NCI-H1417 (cell line): ENCODE data around the gene TMEM37.
"Not testable (repeated sequence)": the region's sequence is repeated elsewhere in the genome, so short reads cannot be mapped to it uniquely, and the experiment has no call there.

Experiments used
- DNase-seq, 3 experiments: peaks; one replicate each; lab custom pipeline; 2025; lab: John Stamatoyannopoulos, UW

TMEM37 gene, protein sequence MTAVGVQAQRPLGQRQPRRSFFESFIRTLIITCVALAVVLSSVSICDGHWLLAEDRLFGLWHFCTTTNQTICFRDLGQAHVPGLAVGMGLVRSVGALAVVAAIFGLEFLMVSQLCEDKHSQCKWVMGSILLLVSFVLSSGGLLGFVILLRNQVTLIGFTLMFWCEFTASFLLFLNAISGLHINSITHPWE

DNA sequence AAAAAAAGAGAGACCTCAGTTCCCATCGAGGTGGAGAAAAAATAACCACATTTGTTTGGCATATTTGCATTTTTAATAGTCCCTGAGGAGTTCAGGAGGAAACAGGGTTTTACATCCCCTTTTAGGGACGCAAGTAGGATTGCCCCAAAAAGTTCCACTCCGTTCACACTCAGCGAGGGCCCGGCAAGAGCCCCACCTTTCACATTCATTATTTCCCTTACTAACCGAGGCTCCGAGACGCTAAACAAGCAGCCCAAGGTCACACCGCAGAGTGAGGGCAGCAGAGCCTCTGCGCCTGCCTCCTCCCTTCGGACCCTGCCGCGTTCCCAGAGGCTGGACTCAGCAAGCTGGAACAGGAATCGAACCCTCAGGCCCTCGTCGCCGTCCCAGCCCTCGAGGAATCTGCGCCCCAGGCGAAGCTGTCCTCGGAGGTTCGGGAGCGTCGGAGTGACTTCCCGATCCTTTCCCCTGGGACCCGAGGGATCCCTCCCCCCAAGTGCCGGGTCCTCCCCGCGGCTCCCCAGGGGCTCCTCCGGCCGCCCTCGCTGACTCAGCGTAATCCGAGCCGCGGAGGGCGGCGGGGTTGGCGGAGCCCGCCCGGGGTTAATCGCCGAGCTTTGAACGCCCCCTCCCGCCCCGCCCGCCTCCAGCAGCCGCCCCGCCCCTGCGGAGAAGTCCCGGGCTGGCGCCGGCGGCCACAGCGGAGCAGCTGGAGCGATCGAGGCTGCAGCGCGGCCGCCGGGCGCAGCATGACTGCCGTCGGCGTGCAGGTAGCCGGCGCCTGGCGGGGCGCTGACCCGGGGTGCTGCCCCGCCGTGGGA lies at the start of gene TMEM37:
TMEM37 (plus strand) TSS at position 700 of the 821 bp plus-strand sequence; CDS start at position 750, 50 bp downstream.
- peak; percentile 61 to 74 (median 70) for DNase-seq

DNA sequence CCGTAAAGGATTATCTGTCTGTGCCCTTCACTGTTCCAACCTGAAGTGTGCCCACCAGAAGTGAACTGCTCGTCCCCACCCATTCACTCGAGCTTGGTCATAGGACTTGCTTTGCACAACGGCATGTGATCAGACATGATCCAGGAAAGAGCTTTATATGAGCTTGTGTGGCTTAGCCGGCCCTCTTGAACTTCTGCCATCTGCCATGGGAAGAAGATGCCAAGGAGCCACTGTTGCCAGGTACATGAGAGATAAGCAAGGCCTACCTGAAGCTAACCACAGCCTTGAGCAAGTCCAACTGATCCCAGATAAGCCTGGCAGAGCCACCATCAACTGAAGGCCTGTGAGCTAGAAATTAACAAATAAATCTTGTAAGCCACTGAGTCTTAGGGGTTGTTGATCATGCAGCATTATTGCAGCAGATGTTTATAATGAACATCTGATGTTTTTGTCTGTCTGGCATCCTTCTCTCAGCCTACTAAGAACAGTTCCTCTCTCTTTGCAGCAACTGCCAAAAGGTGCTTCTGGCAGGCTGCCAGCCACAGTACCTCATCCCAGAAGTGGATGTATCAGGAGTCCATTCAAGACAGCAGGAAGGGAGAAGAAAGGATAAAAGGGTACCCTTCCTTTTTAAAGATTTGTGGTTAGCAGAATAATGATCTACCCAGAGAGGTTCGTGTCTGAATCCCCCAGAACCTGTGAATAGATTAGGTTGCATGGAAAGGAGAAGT lies 48.1 kb upstream of the TMEM37 start:
- peak in 1 of 3 experiments; percentile 6 for DNase-seq

DNA sequence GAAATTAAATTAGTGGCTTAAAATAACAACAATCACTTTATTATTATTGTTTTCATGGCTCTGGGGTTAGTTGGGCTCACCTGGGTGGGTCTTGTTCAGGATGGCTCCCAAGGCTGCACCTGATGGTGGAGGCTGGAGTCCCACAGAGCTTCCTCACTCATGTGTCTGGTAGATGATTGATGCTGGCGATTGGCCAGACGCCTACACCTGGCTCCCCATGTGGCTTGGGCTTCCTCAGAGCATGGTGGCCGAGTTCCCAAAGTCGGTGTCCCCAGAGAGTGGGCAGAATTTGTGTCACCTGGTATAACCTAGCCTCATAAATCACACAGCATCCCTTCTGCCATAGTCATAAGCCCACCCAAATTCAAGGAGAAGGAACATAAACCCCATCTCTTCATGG lies 46.7 kb upstream of the TMEM37 start:
- DNase-seq = no peak

DNA sequence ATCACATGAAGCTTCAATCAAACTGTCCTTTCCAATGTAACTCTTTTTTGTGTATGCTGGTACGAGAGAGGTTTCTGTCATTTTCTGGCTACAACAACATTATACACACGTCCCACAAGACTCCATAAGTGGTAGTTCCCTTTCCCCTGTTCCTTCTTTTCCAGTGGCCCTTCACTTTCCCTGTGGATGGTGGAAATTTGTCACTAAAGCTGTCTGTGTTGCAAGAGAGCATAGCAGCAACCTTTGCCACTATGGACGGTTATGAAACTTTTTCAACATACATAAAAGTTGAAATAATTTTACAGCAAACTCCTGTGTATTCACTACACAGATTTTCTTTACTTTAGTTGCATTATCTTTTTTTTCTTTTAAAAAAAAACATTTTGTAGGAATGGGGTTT lies 46.2 kb upstream of the TMEM37 start:
- no peak for DNase-seq

DNA sequence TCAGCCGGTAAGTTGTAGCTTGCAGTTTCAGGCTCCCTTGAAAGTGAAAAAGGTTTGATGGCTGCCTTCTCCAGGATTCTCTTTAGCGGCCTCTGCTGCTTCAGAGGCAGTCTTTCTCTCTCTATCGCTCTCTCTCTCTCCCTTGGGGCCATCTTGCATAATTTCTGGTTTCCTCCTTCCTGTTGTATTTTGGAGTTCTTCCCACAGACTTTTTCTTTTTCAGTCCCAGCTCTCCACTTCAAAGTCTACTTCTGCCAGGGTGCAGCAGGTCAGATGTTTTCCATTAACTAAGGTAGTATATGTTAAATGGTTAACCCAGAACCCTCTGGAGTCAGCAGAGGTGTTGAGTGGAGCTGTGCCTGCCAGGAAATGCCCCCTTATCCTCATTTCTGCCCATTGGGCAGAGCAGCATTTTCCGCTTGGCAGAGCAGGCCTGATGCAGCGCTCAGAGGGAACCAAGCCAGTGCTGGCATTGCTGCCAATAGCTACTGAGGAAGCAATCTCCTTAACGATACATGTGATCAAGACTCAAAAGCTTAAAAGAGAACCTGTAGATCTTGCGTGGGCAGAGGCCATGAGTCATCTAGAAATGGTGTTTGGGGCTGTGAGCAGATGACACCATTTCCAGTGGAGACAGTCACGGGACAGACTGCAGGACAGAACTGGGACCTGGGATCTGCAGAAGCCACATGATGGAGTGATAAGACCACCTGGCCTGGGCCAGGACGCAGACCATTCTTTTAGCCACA lies 44.1 kb upstream of the TMEM37 start:
- no peak for DNase-seq

DNA sequence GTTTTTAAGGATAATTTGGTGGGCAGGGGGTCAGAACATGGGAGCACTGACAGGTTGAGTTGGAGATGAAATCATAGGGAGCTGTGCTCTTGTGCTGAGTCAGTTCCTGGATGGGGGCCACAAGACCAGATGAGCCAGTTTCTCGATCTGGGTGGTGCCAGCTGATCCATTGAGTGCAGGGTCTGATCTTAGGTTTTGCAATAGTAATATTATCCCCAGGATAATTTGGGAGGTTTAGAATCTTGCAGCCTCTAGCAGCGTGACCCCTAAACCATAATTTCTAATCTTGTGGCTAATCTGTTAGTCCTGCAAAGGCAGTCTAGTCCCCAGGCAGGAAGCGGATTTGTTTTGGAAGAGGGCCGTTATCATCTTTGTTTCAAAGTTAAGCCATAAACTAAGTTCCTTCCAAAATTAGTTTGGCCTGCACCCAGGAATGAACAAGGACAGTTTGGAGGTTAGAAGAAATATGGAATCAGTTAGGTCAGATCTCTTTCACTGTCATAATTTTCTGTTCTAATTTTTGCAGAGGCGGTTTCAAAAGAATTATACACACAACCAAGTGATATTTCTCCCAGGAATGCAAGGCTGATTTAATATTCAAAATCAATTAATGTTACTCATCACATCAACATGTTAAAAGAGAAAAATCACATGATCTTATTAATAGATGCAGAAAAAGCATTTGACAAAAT lies 41.9 kb upstream of the TMEM37 start:
- no peak for DNase-seq

DNA sequence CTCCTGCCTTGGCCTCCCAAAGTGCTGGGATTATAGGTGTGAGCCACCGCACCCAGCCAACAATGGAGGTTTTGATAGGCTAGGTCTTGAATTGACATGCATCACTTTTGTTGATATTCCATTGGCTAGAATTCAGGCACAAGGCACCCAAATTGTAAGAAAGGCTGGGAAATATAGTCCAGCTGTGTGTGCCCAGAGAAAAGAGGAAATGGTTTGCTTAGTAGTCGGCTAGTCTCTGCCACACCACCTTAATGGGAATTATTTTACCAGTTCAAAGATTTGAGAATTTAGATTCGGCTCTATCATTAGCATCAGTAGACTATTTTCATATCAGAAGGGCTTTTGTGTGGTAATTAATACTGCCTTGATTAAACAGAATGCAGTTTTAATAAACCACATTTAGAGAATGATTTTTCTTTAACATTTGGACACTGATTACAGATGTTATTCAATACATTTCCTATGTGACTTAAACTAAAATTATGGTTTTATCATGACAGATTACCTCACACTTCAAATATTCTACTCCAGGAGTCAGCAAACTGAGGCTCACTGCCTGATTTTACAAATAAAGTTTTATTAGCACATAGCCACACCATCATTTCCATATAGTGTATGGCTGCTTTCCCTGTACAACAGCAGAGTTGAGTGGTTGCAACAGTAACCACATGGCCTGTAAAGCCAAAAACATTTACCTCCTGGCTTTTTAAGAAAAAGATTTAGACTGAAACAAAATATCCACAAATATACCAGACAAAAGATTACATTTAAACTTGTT lies 37.5 kb upstream of the TMEM37 start:
- DNase-seq = no peak

DNA sequence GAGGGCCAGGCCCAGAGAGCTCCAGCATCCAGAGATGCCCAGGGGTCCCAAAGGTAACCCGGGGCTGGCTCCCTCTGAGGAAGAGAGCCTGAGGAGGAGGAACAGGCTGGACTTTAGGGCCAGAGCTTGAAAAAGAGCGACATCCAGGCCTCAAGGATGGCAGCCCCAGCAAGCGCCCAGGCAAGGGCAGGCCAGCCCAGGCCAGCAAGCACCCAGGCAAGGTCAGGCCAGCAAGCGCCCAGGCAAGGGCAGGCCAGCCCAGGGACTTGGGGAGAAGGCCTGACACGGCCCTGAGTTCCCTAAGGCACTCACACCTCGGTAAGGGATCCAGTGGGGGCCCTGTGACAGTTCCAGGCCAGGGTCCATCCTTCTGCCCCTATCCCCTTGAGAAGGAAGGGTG lies 34.5 kb upstream of the TMEM37 start:
- no peak for DNase-seq

DNA sequence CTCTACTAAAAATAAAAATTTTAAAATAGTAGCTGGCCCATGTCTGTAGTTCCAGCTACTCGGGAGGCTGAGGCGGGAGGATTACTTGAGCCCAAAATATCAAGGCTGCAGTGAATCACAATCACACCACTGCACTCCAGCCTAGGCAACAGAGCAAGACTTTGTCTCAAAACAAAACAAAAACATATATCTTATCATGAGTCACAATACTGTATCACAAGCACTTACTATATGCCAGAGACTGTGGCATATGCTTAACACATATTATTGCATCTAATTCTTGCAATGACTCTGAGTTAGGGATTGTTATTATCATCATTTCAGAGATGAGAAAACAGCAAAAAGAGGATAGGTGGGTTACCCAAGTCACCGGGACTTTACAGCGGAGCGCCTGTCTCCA lies 29.5 kb upstream of the TMEM37 start:
- DNase-seq = no peak

DNA sequence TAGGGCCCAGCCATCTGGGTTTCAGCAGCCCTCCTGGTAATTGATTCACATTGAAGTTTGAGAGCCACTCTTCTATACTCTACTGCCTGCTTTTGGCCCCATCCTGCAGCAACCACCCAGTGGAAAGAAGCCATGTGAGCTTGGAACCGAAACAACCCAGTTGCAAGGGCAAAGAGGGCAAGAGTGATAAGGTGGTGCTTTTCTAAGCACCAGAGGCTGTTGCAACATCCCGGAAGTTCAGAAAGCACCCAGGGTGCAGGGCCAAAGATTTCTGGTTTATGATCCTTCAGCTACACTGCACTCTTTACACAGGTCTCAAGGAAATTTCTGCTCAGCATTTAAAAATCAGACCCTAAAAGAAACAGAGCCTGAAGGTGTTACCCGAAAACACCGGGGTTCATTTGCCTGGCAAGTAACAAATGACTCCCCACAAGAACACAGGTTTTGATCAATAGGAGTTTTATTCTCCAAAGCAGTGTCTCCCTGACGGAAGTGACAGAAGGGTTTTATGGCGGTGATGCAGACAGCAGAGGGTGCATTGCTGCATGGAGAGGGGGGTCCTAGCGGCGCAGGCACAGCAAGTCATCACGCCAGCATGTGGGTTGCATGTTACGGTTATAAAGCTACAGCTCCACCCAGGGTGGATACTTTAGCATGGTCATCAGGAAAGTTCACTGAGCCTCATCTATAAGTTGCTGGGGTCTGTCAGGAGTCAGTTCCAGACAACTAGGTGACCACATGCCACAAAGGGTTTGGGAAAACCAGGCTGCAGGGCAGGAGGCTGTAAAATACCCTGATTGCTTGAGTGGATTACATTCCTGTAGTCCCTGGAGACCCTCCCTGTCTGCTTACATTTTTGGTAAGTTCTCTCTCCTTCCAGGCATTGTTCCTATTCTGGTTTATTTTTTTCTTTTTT lies 28.8 kb upstream of the TMEM37 start:
- no peak for DNase-seq

DNA sequence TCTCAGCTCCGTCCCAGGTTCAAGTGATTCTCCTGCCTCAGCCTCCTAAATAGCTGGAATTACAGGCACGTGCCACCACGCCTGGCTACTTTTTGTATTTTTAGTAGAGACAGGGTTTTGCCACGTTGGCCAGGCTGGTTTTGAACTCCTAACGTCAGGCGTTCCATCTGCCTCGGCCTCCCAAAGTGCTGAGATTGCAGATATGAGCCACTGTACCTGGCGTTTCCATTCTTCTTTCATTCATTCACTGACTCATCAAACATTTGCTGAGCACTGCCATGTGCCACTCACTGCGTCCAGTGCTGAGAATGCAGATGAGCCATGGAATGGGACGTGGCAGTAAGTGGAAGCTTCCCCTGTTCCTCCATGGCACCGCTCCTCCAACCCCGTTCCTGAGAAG lies 28.0 kb upstream of the TMEM37 start:
- DNase-seq = not testable (repeated sequence)

DNA sequence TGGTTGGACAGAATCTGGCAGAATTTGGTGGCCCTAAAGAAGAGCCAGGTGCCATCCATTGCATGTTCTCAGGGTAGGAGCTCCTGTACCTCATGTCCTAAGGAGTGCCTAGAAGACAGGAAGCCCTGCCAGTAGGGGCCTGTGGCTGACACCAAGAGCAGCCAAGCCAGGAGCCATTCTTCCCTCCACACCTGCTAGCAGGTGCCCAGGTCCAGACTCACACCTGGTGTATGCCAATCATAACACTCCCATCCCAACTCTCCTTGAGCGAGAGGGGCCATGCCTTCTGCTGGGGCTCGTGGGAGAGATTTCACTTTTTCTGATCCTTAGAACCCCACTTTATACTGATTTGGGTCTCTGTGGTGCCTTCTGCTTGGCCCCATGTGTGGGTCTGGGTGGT lies 26.5 kb upstream of the TMEM37 start:
- DNase-seq = no peak

DNA sequence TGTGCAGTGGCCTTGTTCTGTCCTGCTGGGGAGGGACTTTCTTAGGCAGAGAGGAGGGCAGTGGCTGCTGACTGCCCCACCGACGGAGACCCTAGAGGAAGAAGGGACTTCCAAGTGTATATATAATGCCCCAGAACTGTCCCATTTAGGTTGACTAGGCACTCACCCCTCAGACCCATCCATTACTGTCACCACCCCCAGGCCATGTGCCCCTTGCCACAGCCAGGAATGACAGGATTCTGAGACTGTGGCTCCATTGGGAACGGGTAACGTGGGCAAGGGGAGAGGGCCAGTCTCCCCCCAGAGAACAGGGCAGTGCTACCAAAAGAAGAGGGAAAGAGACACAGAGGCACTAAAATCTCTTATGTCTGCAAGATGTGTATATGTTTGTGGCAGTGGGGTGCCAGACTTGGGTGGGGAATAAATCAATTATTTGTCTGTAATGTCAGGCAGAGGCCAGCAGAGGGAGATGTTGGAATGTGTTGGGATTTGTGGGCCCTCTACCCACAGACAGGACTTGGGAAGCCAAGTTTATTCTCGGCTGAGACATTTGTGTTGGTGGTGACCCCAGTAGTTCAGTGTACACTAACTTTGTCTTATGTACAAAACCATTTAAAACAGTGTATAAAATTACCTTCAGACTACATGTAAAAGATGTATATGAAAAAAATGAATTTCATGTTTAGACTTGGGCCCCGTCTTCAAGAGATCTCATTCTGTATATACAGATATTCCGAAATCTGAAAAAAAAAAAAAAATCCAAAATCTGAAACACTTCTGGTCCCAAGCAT lies 24.0 kb upstream of the TMEM37 start:
- DNase-seq = peak; percentile 13 to 77 (median 46)

DNA sequence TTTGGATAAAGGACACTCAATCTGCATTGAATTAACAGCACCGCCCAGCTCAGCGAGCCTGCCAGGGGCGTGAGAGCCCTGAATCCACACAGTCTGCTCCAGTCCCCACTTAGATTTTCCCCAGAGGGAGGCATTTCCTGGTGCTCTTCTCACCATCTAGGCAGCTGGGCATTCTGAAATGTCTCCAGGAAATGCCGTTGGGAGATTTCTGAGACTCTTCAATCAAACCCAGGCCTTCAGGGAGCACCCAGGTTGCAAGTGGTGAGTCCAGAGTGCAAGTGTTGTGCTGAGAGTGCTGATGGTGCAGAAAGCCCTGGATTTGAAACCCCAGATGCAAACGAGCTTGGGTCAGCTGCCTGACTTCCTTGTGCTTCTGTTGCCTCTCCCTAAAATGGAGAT lies 23.4 kb upstream of the TMEM37 start:
- no peak for DNase-seq

DNA sequence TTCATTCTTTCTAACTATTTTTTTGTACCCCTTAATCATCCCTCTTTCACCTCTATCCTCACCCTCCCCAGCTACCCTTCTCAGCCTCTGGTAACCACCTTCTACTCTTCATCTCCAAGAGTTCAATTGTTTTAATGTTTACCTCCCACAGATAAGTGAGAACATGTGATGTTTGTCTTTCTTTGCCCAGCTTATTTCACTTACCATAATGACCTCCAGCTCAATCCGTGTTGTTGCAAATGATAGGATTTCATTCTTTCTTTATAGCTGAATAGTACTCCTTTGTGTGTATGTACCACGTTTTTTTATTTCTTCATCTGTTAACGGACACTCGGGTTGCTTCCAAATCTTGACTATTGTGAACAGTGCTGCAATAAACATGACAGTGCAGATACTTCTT lies 22.1 kb upstream of the TMEM37 start:
- DNase-seq = peak in 1 of 3 experiments; percentile 34

DNA sequence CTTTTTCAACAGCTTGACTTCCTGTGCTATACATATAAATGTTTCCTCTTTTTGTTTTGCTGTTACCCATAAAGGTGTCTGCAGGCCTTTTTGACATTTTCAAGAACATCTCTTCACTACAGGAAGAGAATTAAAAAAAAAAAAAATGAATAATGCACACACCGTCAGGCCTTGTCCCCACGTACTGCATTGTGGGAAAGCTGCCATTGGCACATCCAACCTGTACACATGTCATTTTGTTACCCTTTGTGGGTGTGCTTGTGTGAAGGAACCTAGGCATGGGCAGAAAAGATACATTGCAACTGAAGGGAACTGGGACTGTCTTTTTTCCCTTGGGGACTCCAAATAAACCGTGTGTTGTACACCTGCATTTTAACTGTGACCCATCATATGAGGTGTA lies 16.8 kb upstream of the TMEM37 start:
- DNase-seq = no peak

DNA sequence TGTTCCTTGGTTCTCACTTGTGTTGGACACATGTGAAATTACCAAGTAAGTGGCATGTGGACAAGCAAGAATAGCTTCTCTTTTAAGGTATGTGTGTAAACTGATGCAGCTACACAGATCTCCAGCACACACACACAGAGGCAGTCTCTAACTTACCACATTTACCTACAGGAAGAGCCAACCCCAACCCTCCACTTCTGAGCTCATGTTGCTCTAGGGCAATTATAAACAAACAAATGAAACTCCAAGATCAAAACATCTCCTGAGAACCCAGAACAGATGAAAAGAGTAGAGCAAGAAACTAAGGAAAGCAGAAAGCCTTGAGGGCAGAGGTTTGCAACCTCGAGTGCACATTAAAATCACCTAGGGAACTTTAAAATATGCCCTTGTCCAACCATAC lies 16.0 kb upstream of the TMEM37 start:
- DNase-seq = no peak

DNA sequence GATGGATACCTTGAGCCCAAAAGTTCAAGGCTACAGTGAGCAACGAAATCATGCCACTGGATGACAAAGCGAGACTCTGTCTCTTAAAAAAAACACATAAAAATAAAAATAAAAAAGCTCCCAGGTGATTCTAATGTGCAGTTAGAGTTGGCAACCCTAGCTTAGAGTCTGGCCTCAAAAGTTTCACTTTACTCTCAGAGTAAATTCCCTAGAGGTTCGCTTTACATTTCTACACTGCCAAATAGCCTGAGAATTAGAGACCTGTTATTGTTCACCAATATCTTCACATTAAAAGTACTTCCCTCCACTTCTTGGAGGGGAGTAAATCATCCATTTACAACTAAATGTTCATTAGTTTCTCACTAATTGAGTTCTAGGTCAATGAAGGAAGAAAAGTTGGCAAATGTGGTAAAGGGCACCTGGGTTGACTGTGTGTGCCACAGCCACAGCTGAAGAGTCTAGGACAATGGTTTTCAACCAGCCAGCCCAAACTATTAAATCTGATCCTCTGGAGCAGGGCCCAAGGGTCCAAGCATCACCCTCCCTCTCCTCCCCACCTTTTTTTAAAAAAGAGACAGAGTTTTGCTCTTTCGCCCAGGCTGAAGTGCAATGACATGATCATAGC lies 15.2 kb upstream of the TMEM37 start:
- DNase-seq = no peak
